Measurements from ENCODE around the gene MLN. TPM values are rescaled to one million over a fixed set of nuclear protein-coding genes. Genes with fewer than 3 reads are reported as not detected.

Gene MLN
- total RNA-seq, 1 experiment from 2014 or later = not detected

DNA sequence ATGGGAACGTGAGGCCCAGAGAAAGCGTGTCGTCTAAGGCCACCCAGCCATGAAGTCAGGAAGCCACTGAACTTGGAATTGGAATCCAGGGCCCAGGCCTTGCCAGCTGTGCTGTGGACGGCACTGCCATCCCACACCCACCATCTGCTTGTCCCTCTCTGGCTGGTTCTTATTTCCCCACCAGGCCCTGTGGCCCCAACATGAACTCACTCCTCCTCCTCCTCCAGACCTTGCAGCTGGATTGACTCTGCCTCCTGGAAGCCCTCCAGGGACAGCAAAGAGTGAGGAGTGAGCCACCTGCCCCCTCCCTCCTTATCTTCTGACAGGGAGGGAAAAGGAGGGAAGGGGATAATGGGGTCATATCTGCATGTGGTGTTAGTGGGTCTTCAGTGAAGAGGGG, 41.1 kb downstream of the MLN start:
- no TSS peak for BruUV-seq (replicated peaks)
- Mint-ChIP-seq H3K27me3 (ENCODE audit: insufficient read depth, unreplicated experiment) (no peaks in the 10 kb centered on the region), H3K36me3 (ENCODE audit: insufficient read depth, unreplicated experiment) (no peaks in the 10 kb centered on the region), H3K4me1 (ENCODE audit: insufficient read depth, unreplicated experiment) (peaks cover 8% of the 10 kb centered on the region), H3K9me3 (ENCODE audit: unreplicated experiment) (no peaks in the 10 kb centered on the region), H3K27ac (ENCODE audit: low read depth, unreplicated experiment) (no peak overlapping the region), H3K4me3 (ENCODE audit: unreplicated experiment) (no peak overlapping the region)
- CTCF ChIA-PET = interaction anchor here (0.6 to 13.5 kb wide), 17 partner anchors 9 to 775 kb away, joined by 3 to 228 read pairs (median 4); partner anchors contain the start of genes IP6K3 and UQCC2
- intact Hi-C loops (cut with micrococcal nuclease) = loop anchor here (1.0 to 2.0 kb wide), 4 partner anchors 18 to 177 kb away; partner anchors contain the start of gene UQCC2
- DNase-seq (ENCODE audit: unreplicated experiment) = no peak
- TF ChIP-seq, protein P1, sequence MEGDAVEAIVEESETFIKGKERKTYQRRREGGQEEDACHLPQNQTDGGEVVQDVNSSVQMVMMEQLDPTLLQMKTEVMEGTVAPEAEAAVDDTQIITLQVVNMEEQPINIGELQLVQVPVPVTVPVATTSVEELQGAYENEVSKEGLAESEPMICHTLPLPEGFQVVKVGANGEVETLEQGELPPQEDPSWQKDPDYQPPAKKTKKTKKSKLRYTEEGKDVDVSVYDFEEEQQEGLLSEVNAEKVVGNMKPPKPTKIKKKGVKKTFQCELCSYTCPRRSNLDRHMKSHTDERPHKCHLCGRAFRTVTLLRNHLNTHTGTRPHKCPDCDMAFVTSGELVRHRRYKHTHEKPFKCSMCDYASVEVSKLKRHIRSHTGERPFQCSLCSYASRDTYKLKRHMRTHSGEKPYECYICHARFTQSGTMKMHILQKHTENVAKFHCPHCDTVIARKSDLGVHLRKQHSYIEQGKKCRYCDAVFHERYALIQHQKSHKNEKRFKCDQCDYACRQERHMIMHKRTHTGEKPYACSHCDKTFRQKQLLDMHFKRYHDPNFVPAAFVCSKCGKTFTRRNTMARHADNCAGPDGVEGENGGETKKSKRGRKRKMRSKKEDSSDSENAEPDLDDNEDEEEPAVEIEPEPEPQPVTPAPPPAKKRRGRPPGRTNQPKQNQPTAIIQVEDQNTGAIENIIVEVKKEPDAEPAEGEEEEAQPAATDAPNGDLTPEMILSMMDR (IDR thresholded peaks at IDR 0.05; ENCODE audit: unreplicated experiment) = no peak
- POLR2A ChIA-PET = interaction anchor here (1.1 to 2.6 kb wide), 4 partner anchors 9 to 52 kb away, joined by 6 to 13 read pairs (median 10); partner anchors contain the start of genes IP6K3 and UQCC2

DNA sequence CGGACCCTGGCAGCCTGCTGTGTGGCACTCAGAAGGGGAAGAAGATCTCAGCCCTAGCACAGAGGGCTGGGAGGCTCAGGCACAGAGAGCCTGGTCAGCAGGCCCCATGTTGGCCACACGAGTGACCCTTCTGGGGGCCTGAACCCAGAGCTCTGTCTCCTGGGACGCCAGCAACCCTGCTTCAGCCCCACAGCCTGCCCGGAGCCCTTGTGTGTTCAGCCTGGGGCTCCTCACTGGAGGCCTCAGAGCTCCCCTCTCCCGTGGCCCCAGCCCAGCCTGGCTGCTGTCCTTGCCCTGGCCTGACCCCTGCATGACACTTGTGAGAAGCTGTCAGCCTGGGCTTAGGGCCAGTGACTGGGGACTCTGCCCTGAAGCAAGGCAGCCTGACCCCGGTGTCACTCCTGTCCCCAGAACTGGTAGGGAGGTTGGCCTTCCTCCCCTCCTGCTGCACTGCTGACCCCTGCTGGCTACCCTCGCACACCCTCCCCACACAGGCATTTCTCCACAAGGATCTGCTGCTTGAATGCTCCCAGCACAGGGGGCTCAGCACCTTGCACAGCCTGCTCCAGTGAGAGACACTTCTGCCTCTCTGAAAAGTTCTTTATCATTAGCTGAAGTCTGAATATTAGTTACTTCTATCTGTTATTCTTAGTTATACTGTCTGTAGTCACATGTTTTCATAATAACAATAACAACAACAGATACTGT, 41.7 kb downstream of the MLN start:
- H3K9me3 Mint-ChIP-seq (ENCODE audit: unreplicated experiment) = no peaks in the 10 kb centered on the region
- no TSS peak for BruUV-seq (replicated peaks)
- POLR2A ChIA-PET = interaction anchor here (0.6 to 2.6 kb wide), 5 partner anchors 10 to 308 kb away, joined by 3 to 13 read pairs (median 10); partner anchors contain the start of genes IP6K3 and UQCC2
- TF ChIP-seq, protein P1 (IDR thresholded peaks at IDR 0.05; ENCODE audit: unreplicated experiment) = peak; percentile 80
- no peak overlapping the region for H3K27ac Mint-ChIP-seq (ENCODE audit: low read depth, unreplicated experiment)
- intact Hi-C loops (cut with micrococcal nuclease) = loop anchor here (1.0 to 2.0 kb wide), 4 partner anchors 17 to 177 kb away; partner anchors contain the start of gene UQCC2
- peaks cover 15% of the 10 kb centered on the region for H3K4me1 Mint-ChIP-seq (ENCODE audit: insufficient read depth, unreplicated experiment)
- no peaks in the 10 kb centered on the region for H3K36me3 Mint-ChIP-seq (ENCODE audit: insufficient read depth, unreplicated experiment)
- no peak overlapping the region for H3K4me3 Mint-ChIP-seq (ENCODE audit: unreplicated experiment)
- H3K27me3 Mint-ChIP-seq (ENCODE audit: insufficient read depth, unreplicated experiment) = no peaks in the 10 kb centered on the region
- CTCF ChIA-PET = interaction anchor here (0.5 to 13.5 kb wide), 28 partner anchors 8 to 775 kb away, joined by 3 to 228 read pairs (median 4); partner anchors contain the start of genes IP6K3 and UQCC2
- peak; percentile 75 for DNase-seq (ENCODE audit: unreplicated experiment)

DNA sequence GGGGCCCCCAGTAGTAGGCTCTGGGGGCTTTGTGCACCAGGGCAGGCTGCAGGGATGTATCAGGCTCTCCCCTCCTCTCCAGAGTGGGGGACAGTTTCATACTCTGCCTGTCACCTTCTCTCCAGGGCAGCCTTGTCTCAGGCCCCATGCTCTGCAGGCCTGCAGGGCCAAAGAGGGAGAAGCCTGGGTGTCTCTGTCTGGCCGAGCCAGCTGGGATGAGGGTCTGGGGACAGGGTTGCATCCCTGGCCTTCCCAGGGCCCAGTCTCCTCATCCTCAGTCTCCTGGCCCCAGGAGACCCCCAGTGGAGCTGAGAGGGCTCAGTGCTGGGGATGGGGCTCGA, 42.3 kb downstream of the MLN start:
- Mint-ChIP-seq H3K4me3 (ENCODE audit: unreplicated experiment) (no peak overlapping the region), H3K27me3 (ENCODE audit: insufficient read depth, unreplicated experiment) (no peaks in the 10 kb centered on the region), H3K4me1 (ENCODE audit: insufficient read depth, unreplicated experiment) (peaks cover 17% of the 10 kb centered on the region), H3K36me3 (ENCODE audit: insufficient read depth, unreplicated experiment) (no peaks in the 10 kb centered on the region), H3K27ac (ENCODE audit: low read depth, unreplicated experiment) (no peak overlapping the region), H3K9me3 (ENCODE audit: unreplicated experiment) (no peaks in the 10 kb centered on the region)
- POLR2A ChIA-PET = interaction anchor here (0.6 to 2.6 kb wide), 6 partner anchors 10 to 308 kb away, joined by 3 to 13 read pairs (median 8); partner anchors contain the start of genes IP6K3 and UQCC2
- intact Hi-C loops (cut with micrococcal nuclease) = no loop called here
- TF ChIP-seq, protein P1 (IDR thresholded peaks at IDR 0.05; ENCODE audit: unreplicated experiment) = no peak
- DNase-seq (ENCODE audit: unreplicated experiment) = no peak
- CTCF ChIA-PET = interaction anchor here (0.5 to 13.5 kb wide), 21 partner anchors 8 to 342 kb away, joined by 3 to 228 read pairs (median 4); partner anchors contain the start of genes IP6K3 and UQCC2
- no TSS peak for BruUV-seq (replicated peaks)

DNA sequence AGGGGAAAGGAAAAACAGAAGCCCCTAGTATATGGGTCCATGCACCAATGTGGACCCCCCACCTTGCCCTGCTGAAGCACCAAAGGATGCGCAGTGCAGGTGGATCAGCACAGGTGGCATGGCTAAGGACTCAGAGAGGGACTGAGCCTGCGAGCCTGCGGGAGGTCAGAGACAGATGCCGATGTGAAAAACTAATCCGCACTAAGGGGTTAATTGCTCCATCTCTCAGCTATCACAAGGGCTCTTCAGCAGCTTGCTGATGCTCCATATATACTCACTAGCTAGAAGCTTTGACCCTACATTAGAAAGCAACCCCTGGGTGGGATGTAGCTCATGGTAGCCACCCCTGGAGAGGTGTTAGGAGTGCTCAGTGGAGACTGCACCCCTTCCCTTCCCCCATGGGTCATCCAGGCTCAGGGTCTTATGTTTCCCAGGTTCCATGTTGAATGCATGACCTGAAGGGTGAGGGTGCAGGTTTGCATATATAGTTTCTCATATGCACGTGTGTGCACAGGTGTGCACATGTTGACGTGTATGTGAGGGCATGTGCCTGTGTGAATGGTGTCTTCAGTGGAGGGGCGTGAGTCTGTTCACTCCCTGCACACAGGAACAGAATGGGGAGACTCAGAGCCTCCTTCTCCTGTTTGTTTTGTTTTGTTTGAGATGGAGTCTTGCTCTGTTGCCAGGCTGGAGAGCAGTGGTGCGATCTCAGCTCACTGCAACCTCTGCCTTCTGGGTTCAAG, 43.7 kb downstream of the MLN start:
- BruUV-seq (replicated peaks) = no TSS peak
- intact Hi-C loops (cut with micrococcal nuclease) = no loop called here
- Mint-ChIP-seq H3K36me3 (ENCODE audit: insufficient read depth, unreplicated experiment) (no peaks in the 10 kb centered on the region), H3K27me3 (ENCODE audit: insufficient read depth, unreplicated experiment) (no peaks in the 10 kb centered on the region), H3K4me1 (ENCODE audit: insufficient read depth, unreplicated experiment) (peaks cover 17% of the 10 kb centered on the region), H3K9me3 (ENCODE audit: unreplicated experiment) (no peaks in the 10 kb centered on the region), H3K4me3 (ENCODE audit: unreplicated experiment) (no peak overlapping the region), H3K27ac (ENCODE audit: low read depth, unreplicated experiment) (no peak overlapping the region)
- DNase-seq (ENCODE audit: unreplicated experiment) = no peak
- ChIA-PET CTCF (interaction anchor here (0.6 to 13.5 kb wide), 12 partner anchors 9 to 619 kb away, joined by 3 to 228 read pairs (median 4); partner anchors contain the start of genes IP6K3 and UQCC2), POLR2A (interaction anchor here (0.6 to 2.6 kb wide), 4 partner anchors 9 to 752 kb away, joined by 3 to 13 read pairs (median 3); no protein-coding TSS in a partner anchor)
- TF ChIP-seq, protein P1 (IDR thresholded peaks at IDR 0.05; ENCODE audit: unreplicated experiment) = no peak
